Stimulated activated CD8-positive, alpha-beta memory T cell treated with anti-CD3 and anti-CD28 coated beads, Interleukin-4, amount 100 ng/mL, for 1 hour (primary cell): Measurements from ENCODE around the gene GADL1.

ENCODE experiments used
- DNase-seq, 2 donors: peaks; one replicate each; pipeline ENCODE4 v3.0.0-alpha.2; 2020; ENCODE audit warnings: low read depth in 2 of 2, low spot score in 1 of 2

GADL1 gene

GRCh38 chr3:30761374-30761773 lies 133.1 kb downstream of the GADL1 start:
- no peak for DNase-seq

- no peak for DNase-seq
Observed at GRCh38 chr3:30760737-30761136, 133.7 kb downstream of the GADL1 start.

- DNase-seq: no peak
Observed at GRCh38 chr3:30760040-30760695, 134.3 kb downstream of the GADL1 start.

GRCh38 chr3:30756218-30756617 lies 138.2 kb downstream of the GADL1 start:
- no peak for DNase-seq

GRCh38 chr3:30754426-30754825 lies 140.0 kb downstream of the GADL1 start:
- DNase-seq: no peak

GRCh38 chr3:30753766-30754165 lies 140.7 kb downstream of the GADL1 start:
- DNase-seq: no peak

- no peak for DNase-seq
Observed at GRCh38 chr3:30752970-30753369, 141.5 kb downstream of the GADL1 start.

GRCh38 chr3:30752491-30752890 lies 142.0 kb downstream of the GADL1 start:
- DNase-seq: no peak

GRCh38 chr3:30751610-30752299 lies 142.7 kb downstream of the GADL1 start:
- DNase-seq: peak in 1 of 2 donors; percentile 38

GRCh38 chr3:30750967-30751366 lies 143.5 kb downstream of the GADL1 start:
- DNase-seq: no peak

GRCh38 chr3:30749230-30749629 lies 145.2 kb downstream of the GADL1 start:
- no peak for DNase-seq

- DNase-seq: no peak
Observed at GRCh38 chr3:30747771-30748281, 146.6 kb downstream of the GADL1 start.

- no peak for DNase-seq
Observed at GRCh38 chr3:30743641-30744317, 150.7 kb downstream of the GADL1 start.

GRCh38 chr3:30742796-30743619 lies 151.5 kb downstream of the GADL1 start:
- no peak for DNase-seq

- no peak for DNase-seq
Observed at GRCh38 chr3:30741889-30742288, 152.6 kb downstream of the GADL1 start.

- DNase-seq: no peak
Observed at GRCh38 chr3:30738605-30739004, 155.9 kb downstream of the GADL1 start.

- DNase-seq: no peak
Observed at GRCh38 chr3:30737743-30738499, 156.5 kb downstream of the GADL1 start.

GRCh38 chr3:30733696-30734095 lies 160.8 kb downstream of the GADL1 start:
- DNase-seq: no peak

- DNase-seq: no peak
Observed at GRCh38 chr3:30733209-30733608, 161.3 kb downstream of the GADL1 start.

GRCh38 chr3:30730967-30731366 lies 163.5 kb downstream of the GADL1 start:
- no peak for DNase-seq

- DNase-seq: no peak
Observed at GRCh38 chr3:30729936-30730335, 164.5 kb downstream of the GADL1 start.
